GM12801 (cell line): ENCODE results near the gene PARP12.

Experiments used
- TF ChIP-seq, protein P1 (sequence below): IDR thresholded peaks from one replicate; pipeline ENCODE4 v1.5.1; 2011; ENCODE audit warnings: control low read depth; ENCODE audit not compliant: insufficient read length; ENCODE audit errors: extremely low read depth

The PARP12 gene

DNA sequence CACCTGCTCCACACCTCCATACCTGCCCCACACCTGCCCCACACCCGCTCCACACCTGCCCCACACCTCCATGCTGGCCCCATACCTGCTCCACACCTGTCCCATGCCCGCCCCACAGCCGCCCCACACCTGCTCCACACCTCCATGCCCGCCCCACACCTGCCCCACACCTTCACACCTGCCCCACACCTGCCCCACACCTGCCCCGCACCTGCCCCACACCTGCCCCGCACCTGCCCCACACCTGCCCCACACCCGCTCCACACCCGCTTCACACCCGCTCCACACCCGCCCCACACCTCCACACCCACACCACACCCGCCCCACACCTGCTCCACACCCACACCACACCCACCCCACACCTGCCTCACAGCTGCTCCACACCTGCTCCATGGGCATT lies 53.0 kb downstream of the PARP12 start:
- TF ChIP-seq, protein P1, sequence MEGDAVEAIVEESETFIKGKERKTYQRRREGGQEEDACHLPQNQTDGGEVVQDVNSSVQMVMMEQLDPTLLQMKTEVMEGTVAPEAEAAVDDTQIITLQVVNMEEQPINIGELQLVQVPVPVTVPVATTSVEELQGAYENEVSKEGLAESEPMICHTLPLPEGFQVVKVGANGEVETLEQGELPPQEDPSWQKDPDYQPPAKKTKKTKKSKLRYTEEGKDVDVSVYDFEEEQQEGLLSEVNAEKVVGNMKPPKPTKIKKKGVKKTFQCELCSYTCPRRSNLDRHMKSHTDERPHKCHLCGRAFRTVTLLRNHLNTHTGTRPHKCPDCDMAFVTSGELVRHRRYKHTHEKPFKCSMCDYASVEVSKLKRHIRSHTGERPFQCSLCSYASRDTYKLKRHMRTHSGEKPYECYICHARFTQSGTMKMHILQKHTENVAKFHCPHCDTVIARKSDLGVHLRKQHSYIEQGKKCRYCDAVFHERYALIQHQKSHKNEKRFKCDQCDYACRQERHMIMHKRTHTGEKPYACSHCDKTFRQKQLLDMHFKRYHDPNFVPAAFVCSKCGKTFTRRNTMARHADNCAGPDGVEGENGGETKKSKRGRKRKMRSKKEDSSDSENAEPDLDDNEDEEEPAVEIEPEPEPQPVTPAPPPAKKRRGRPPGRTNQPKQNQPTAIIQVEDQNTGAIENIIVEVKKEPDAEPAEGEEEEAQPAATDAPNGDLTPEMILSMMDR, result no peak

DNA sequence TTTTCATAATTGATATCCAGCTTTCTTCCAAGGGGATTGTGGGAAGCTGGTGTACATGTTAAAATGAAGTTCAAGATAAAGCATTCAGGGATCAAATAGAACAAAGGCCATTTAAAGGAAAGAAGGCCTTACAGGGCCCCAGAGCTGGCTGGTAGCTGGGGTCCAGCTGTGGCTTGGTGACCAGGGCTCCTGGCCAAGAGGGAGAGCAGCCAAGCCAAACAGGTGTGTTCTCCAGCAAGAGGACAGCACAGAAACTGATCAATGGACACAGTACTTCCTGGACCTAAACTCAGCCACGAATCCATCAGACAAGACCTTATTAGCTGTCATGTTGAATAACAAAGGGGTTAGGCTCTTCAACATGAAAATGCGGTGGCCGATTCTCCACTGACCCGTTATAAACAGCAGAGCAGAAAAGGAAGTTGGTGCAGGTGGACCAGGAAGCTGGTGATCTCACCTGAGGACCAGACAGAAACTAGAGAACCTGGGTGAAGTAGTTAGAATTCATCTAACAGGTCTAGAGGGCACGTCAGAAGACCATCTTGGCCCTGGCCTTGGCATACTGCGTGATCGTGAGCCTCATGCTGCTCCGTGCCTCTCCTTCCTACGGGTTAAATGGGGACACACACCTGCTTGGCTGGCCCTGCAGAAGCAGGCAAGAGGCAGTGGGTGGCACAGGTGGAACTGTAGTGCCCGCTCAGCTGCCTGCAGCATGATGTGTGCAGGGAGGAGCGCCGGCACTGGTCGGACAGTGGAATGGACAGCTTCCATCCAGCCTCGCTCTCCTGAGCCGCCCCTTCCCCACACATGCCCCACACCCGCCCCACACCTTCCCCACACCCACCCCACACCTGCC lies 53.8 kb downstream of the PARP12 start:
- TF ChIP-seq, protein P1, result no peak

DNA sequence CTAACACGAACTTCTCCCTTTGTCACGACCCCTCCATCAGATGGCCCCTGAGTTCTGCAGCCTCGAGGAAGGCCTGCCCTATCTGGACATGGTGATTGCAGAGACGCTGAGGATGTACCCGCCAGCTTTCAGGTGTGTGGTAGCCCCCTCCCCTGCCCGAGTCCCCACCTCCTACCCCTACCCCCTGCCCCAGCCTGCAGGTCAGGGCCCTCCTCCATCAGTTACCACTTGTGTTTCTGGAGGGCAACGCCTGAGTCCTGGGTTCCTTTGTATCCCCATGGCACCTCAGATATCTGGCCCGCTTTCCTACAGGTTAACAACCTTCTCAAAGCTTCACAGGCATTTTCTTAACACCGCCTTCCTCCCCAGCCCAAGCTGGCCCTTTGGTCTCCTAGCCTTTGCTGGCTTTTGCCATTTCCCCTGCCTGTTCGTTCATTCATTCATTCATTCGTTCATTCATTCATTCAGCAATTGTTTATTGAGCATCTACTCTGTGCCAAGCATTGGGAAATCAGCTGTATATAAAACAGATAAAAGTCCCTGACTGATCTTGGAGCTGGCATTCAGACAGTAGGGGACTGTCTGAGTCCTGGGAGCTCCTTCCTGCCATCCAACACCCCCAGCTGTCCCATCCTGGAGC lies 55.6 kb downstream of the PARP12 start:
- TF ChIP-seq, protein P1, result no peak

DNA sequence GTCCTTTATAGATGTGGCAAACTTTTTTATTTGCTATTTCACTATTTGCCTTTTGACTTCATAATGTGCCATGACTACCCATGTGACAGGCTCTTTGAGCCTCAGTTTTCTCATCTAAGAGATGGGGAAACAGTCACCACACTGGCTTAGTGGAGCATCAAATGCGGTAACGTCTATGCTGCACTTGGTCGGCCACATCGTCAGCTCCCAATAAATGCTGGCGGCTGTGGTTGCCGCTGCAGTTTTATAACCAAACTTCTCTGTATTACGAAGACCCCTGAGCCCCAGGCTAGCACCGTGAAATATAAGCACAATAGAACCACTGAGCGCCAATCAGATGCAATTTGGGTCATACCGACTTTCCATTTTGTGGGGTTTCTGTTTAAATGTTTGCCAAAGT lies 56.2 kb downstream of the PARP12 start:
- TF ChIP-seq, protein P1, result no peak

DNA sequence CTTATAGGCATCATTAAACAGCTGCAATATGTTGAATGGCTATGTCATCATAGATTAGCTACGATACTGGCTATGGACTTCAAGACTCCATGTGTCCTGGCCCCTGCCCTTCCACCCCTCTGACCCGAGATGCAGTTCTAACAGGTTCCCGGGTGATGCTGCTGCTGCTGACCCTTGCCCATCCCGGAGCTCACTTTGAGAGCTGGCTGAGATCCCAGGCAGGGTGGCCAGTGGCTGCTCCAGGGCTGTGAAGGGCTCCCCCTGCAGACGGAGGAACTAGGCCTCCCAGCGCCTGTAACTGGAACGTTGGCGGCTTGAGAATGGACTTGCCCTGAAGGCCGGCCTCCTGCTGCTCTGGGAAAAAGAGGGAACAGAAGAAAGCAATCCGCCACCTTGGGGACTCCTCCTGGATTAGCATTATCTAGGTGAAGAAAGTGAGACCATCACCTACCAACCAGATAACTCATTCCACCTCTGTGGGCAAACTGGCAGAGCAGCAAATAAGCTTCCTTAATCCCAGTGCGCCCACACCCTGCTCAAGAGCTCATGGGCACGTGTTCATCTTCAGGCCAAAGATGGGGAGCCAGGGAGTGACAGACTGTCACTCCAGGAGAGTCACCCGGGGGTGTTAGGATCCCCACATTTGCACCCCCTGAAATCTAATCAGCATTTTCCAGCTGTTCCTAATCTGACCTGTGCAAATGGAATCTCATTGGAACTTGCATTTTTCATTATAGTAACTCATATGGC lies 56.8 kb downstream of the PARP12 start:
- TF ChIP-seq, protein P1, result no peak

DNA sequence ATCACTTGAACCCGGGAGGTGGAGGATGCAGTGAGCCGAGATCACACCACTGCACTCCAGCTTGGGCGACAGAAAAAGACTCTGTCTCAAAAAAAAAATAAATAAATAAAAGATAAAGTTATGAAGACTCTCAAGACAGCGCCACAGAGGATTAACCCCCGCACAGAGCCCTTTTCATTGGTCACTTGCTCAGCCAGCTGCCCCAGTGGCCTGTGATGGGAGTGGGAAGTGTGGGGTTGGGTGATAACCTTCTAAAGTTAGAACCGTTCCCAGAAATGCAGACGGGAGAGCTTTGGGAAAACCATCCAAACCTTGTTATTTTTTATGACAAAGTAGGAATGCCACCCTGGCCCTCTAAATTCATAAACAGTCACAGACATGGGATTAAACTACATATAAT lies 57.4 kb downstream of the PARP12 start:
- TF ChIP-seq, protein P1, result no peak

DNA sequence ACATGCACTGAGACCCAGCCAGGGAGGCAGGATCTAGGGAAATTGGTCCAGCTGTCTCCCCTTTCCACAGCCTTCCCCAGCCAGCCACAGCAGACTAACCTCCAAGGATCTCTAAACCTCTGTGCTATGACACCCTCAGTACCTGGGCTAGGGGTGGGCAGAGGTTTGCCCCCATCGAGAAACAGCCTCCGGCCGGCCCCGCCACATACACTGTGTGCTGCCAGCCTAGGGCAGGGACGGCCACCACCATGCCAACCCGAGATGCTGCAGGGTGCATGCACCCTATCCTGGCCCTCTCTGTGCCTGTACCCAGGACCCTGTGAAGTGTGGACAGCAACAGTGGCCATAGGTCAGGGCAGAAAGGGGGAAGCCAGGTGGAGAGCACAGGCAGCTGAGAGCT lies 58.1 kb downstream of the PARP12 start:
- TF ChIP-seq, protein P1, result no peak
